Measurements from ENCODE around the gene R3HDM4.
"Not testable (repeated sequence)": the region's sequence is repeated elsewhere in the genome, so short reads cannot be mapped to it uniquely, and the experiment has no call there.

R3HDM4 gene

DNA sequence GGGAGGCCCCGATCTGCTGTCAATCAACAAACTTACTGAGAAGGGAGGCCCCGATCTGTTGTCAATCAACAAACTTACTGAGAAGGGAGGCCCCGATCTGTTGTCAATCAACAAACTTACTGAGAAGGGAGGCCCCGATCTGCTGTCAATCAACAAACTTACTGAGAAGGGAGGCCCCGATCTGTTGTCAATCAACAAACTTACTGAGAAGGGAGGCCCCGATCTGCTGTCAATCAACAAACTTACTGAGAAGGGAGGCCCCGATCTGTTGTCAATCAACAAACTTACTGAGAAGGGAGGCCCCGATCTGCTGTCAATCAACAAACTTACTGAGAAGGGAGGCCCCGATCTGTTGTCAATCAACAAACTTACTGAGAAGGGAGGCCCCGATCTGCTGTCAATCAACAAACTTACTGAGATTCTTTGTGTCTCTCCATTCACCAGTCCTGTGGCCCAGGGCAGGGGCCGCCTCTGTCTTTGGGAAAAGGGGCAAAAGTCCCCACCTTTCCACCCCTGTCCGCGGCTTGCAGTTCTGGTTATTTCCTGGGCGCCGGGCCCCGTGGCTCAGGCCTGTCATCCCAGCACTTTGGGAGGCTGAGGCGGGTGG, 59.3 kb downstream of the R3HDM4 start:
- DNase-seq: not testable (repeated sequence)

GRCh38 chr19:853014-853585, 59.9 kb downstream of the R3HDM4 start:
- no peak for DNase-seq

DNA sequence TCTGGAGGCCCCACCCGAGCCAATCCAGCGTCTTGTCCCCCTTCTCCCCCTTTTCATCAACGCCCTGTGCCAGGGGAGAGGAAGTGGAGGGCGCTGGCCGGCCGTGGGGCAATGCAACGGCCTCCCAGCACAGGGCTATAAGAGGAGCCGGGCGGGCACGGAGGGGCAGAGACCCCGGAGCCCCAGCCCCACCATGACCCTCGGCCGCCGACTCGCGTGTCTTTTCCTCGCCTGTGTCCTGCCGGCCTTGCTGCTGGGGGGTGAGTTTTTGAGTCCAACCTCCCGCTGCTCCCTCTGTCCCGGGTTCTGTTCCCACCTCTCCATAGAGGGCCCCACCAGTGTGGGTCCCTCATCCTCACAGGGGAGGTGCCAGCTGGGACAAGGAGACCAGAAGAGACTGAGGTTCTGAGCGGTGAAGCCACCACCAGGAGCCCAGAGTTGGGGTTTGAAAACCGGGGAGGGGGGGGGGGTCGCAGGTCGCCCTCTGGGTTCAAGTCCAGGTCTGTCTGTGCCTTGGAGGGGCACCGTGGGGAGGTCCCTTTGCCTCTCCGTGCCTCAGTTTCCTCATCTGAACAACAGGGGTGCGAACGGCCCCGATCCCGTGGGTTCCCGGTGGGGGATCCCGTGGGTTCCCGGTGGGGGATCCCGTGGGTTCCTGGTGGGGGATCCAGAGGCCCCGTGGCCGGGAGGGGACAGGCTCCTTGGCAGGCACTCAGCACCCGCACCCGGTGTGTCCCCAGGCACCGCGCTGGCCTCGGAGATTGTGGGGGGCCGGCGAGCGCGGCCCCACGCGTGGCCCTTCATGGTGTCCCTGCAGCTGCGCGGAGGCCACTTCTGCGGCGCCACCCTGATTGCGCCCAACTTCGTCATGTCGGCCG, 60.6 kb downstream of the R3HDM4 start, which contains the start of gene ELANE:
Gene ELANE (plus strand): TSS at position 168 of the 878 bp plus-strand sequence. CDS start 26 bp downstream, at position 194.
- DNase-seq: no peak

GRCh38 chr19:850979-851335, 62.1 kb downstream of the R3HDM4 start:
- no peak for DNase-seq

GRCh38 chr19:850221-850978, 62.6 kb downstream of the R3HDM4 start:
- no peak for DNase-seq

DNA sequence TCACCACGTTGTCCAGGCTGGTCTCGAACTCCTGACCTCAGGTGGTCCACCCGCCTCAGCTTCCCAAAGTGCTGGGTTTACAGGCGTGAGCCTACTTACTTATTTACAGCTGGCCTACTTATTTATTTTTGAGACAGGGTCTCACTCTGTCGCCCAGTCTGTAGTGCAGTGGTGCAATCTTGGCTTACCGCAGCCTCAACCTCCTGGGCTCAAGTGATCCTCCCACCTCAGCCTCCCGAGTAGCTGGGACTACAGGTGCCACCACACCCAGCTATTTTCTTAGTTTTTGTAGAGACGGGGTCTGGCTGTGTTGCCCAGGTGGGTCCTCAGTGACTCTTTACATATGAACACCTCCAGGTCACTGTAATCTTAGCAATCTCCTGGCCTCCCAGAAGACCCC, 63.8 kb downstream of the R3HDM4 start:
- DNase-seq: not testable (repeated sequence)

GRCh38 chr19:848386-848921, 64.6 kb downstream of the R3HDM4 start:
- DNase-seq: no peak
